HFFc6 (cell line): Measurements from ENCODE around the gene TMEM204. TPM values are rescaled to one million over a fixed set of nuclear protein-coding genes. Genes with fewer than 3 reads are reported as not detected.

Experiments used
- DNase-seq: peaks from one replicate; pipeline ENCODE4 v3.0.0-alpha.2; 2018
- H3K27ac Mint-ChIP-seq: 2 replicates; pipeline ENCODE4 v1.8.0; 2020; ENCODE audit warnings: mild to moderate bottlenecking, mixed read lengths
- H3K27me3 Mint-ChIP-seq: 2 replicates; pipeline ENCODE4 v1.8.0; 2021; ENCODE audit warnings: mild to moderate bottlenecking, moderate library complexity, mixed read lengths; ENCODE audit not compliant: insufficient read depth
- H3K36me3 Mint-ChIP-seq: 2 replicates; pipeline ENCODE4 v1.8.0; 2021; ENCODE audit warnings: low read depth, mixed read lengths
- H3K4me1 Mint-ChIP-seq: 2 replicates; pipeline ENCODE4 v1.8.0; 2020; ENCODE audit warnings: low read depth, mixed read lengths
- H3K4me3 Mint-ChIP-seq: 2 replicates; pipeline ENCODE4 v1.8.0; 2020; ENCODE audit warnings: mild to moderate bottlenecking, moderate library complexity, mixed read lengths
- H3K9me3 Mint-ChIP-seq: 2 replicates; pipeline ENCODE4 v1.8.0; 2020; ENCODE audit warnings: mild to moderate bottlenecking, mixed read lengths
- total RNA-seq, 6 experiments: library from RNA; stranded (reverse); fragmentation: NEBNext Ultra II Directional; extraction: Animal tissue kit (Norgen Biotek cat#: 25700); gene quantifications; 2 replicates in 1 of 6; 3 replicates in 5 of 6; pipeline ENCODE4 v1.2.3, GENCODE V29; 2021
- TF ChIP-seq, protein P1 (sequence below): fragments of 200-600 bp; sonication (generic); IDR thresholded peaks from 2 replicates; pipeline ENCODE4 v1.5.0; 2021; ENCODE audit warnings: antibody characterized with exemption, mild to moderate bottlenecking

The TMEM204 gene
- total RNA-seq, 6 experiments from 2014 or later: 15.4 to 28.5 (median 16.2) TPM

DNA sequence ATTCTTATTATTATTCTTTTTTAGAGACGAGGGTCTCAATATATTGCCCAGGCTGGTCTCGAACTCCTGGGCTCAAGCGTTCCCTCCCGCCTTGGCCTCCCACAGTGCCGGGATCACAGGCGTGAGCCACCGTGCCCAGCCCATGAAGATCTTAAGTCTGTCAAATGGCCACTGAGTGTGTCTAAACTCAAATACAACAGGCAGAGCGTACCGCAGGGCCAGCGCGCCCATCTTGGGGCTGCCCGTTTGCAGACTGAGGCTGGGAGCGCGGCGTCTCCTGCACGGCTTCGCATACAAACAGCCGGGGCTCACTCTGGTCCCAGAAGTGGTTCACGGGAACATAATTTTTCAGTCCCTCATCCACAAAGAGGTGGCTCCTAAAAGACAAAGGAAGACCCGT, 30.3 kb downstream of the TMEM204 start:
- no peak for DNase-seq
- Mint-ChIP-seq H3K9me3 (no peaks in the 10 kb centered on the region), H3K27me3 (peaks cover 6% of the 10 kb centered on the region), H3K27ac (no peak overlapping the region), H3K36me3 (peaks cover 17% of the 10 kb centered on the region; the same call in 1 of the 2 replicates), H3K4me1 (peaks cover 7% of the 10 kb centered on the region), H3K4me3 (no peak overlapping the region)
- TF ChIP-seq, protein P1, sequence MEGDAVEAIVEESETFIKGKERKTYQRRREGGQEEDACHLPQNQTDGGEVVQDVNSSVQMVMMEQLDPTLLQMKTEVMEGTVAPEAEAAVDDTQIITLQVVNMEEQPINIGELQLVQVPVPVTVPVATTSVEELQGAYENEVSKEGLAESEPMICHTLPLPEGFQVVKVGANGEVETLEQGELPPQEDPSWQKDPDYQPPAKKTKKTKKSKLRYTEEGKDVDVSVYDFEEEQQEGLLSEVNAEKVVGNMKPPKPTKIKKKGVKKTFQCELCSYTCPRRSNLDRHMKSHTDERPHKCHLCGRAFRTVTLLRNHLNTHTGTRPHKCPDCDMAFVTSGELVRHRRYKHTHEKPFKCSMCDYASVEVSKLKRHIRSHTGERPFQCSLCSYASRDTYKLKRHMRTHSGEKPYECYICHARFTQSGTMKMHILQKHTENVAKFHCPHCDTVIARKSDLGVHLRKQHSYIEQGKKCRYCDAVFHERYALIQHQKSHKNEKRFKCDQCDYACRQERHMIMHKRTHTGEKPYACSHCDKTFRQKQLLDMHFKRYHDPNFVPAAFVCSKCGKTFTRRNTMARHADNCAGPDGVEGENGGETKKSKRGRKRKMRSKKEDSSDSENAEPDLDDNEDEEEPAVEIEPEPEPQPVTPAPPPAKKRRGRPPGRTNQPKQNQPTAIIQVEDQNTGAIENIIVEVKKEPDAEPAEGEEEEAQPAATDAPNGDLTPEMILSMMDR: no peak

DNA sequence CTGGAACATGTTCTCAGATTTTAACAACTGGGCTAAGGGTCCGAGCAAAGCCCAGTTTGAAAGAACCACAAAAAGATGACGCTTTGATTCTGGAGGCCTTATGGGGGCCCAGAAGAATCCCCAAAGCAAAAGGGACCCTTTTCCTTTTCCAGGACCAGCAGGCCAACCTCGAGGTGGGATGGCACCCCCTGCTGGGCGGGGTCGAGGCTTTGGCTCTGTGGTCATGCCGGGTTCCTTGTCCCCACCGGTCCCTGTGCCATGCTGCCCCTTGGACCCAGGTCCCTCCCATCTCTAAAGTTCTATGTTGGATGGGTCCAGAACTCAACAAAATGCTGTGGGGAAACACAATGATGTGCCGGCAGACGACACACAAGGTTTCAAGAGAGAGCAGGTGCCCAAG, 30.9 kb downstream of the TMEM204 start:
- Mint-ChIP-seq H3K27me3 (peaks cover 6% of the 10 kb centered on the region), H3K36me3 (peaks cover 17% of the 10 kb centered on the region; the same call in 1 of the 2 replicates), H3K27ac (no peak overlapping the region), H3K4me3 (no peak overlapping the region), H3K4me1 (peaks cover 7% of the 10 kb centered on the region), H3K9me3 (no peaks in the 10 kb centered on the region)
- TF ChIP-seq, protein P1: peak; percentile 66
- no peak for DNase-seq

DNA sequence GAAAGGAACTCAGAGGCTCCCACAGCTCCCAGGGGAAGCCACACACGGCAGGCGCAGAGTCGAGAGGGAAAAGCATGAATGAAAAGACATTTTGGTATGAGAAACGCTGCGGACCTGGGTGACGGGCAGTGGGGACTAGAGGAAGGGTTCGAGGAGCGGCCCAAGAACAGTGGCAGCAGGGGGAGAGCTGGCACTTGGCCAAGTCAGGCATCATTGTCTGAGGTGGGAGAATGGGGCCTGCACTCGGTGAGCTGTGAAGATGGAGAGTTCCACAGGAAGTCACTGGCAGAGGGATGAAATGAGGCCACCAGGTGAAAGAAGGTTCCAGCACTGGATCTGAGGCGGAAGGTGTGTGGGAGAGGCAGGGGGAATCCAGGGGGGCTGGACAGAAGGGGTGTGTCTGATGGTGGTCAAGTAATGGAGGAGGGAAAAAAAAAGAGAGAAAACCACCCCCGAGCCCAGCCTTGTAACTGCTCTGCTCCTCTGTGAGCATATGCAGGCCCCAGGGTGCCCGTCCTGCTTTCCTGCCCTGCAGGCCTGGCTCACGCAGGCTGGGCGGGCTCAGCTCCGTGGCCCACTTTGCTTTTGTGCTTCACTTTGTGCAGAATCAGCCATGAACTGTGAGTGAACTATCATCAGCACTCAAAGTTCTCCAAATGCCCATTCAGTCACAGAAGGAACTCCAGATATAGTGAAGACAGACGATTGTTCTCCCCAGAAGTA, 31.8 kb downstream of the TMEM204 start:
- Mint-ChIP-seq H3K27ac (no peak overlapping the region), H3K27me3 (peaks cover 2% of the 10 kb centered on the region), H3K4me3 (no peak overlapping the region), H3K9me3 (no peaks in the 10 kb centered on the region), H3K4me1 (peaks cover 7% of the 10 kb centered on the region), H3K36me3 (peaks cover 11% of the 10 kb centered on the region; the same call in 1 of the 2 replicates)
- TF ChIP-seq, protein P1: no peak
- no peak for DNase-seq

DNA sequence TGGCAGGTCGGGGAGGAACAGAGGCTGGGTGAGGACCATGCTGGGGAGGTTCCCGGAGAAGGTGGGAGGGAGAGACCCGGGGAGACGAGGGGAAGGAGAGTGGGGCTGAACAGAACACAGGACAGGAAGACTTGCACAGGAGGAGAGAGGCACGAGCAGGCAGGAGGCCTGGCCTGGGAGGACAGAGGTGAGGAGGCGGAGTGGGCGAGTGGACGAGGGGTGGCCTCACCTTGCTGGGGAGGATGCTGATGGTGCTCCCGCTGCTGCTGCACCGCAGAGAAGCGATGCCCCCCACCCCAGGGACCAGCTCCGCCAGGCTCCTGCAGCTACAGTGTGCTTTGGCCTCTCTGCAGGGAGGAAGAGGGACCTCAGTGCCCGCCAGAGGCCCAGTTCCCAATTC, 34.5 kb downstream of the TMEM204 start:
- no peaks in the 10 kb centered on the region for H3K36me3 Mint-ChIP-seq
- H3K4me3 Mint-ChIP-seq: no peak overlapping the region
- DNase-seq: no peak
- H3K9me3 Mint-ChIP-seq: no peaks in the 10 kb centered on the region
- H3K27ac Mint-ChIP-seq: no peak overlapping the region
- peaks cover 2% of the 10 kb centered on the region for H3K27me3 Mint-ChIP-seq
- peaks cover 7% of the 10 kb centered on the region; the same call in 1 of the 2 replicates for H3K4me1 Mint-ChIP-seq
- TF ChIP-seq, protein P1: no peak

DNA sequence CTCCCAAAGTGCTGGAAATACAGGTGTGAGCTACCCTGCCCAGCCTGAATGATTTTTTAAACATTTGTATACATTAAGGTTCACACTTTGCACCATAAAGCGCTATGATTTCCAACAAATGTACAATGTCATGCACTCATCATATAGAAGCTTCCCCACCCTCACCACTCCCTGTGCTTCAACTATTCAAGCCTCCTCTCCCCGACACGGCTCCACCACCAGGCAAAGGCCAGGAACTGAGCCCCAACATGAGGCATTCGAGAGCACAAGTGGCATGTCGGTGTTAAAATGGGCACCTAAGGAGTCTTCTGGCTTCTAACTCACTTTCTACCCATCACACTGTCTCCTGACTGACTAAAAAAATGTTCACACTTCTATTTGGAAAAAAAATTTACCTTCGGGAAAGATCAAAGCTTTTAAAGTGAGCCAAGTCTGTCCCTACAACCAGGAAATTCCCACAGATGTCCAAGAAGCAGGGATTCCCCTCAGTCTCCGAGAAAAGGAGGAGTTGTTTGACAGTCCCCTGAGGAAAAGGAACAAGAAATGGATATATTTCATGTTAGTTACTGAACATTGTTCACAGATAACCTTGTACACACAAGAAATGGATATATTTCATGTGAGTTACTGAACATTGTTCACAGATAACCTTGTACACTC, 37.7 kb downstream of the TMEM204 start:
- Mint-ChIP-seq H3K27ac (no peak overlapping the region), H3K4me3 (no peak overlapping the region), H3K9me3 (no peaks in the 10 kb centered on the region), H3K27me3 (peaks cover 2% of the 10 kb centered on the region), H3K4me1 (peaks cover under 1% of the 10 kb centered on the region; the same call in 1 of the 2 replicates), H3K36me3 (peaks cover 6% of the 10 kb centered on the region)
- DNase-seq: no peak
- TF ChIP-seq, protein P1: no peak
